ENCODE data around the gene STX12.
"Not testable (repeated sequence)": the region's sequence is repeated elsewhere in the genome, so short reads cannot be mapped to it uniquely, and the experiment has no call there.

STX12 gene

GRCh38 chr1:27830621-27831440 is 57.8 kb downstream of the STX12 start, which contains the start of gene PPP1R8:
Gene PPP1R8 (plus strand): TSS chr1:27830782. CDS start chr1:27830836, 54 bp downstream.
- DNase-seq (ENCODE audit: low read depth), result peak; percentile 77

- no peak for DNase-seq (ENCODE audit: low read depth)
These were observed 58.8 kb downstream of the STX12 start for GRCh38 chr1:27831568-27832410.

GRCh38 chr1:27832762-27833161 is 59.7 kb downstream of the STX12 start:
- no peak for DNase-seq (ENCODE audit: low read depth)

GRCh38 chr1:27833470-27833869 is 60.5 kb downstream of the STX12 start:
- no peak for DNase-seq (ENCODE audit: low read depth)

GRCh38 chr1:27835046-27835445 is 62.0 kb downstream of the STX12 start:
- no peak for DNase-seq (ENCODE audit: low read depth)

GRCh38 chr1:27835501-27835900 is 62.5 kb downstream of the STX12 start:
- DNase-seq (ENCODE audit: low read depth), result no peak

GRCh38 chr1:27849951-27850350 is 76.9 kb downstream of the STX12 start:
- DNase-seq (ENCODE audit: low read depth), result no peak

- no peak for DNase-seq (ENCODE audit: low read depth)
These were observed 82.1 kb downstream of the STX12 start for GRCh38 chr1:27855085-27855484.

GRCh38 chr1:27856561-27857343 is 83.7 kb downstream of the STX12 start:
- DNase-seq (ENCODE audit: low read depth), result no peak

- DNase-seq (ENCODE audit: low read depth), result not testable (repeated sequence)
These were observed 84.5 kb downstream of the STX12 start for GRCh38 chr1:27857552-27857951.

- peak; percentile 72 for DNase-seq (ENCODE audit: low read depth)
These were observed 85.3 kb downstream of the STX12 start for GRCh38 chr1:27858072-27858948.

- no peak for DNase-seq (ENCODE audit: low read depth)
These were observed 86.0 kb downstream of the STX12 start for GRCh38 chr1:27858949-27859576.

- DNase-seq (ENCODE audit: low read depth), result no peak
These were observed 88.4 kb downstream of the STX12 start for GRCh38 chr1:27861436-27861835.

GRCh38 chr1:27862004-27862403 is 89.0 kb downstream of the STX12 start:
- DNase-seq (ENCODE audit: low read depth), result no peak

- DNase-seq (ENCODE audit: low read depth), result no peak
These were observed 89.9 kb downstream of the STX12 start for GRCh38 chr1:27862671-27863537.

GRCh38 chr1:27863538-27863915 is 90.5 kb downstream of the STX12 start:
- DNase-seq (ENCODE audit: low read depth), result no peak

GRCh38 chr1:27864264-27864895 is 91.4 kb downstream of the STX12 start:
- DNase-seq (ENCODE audit: low read depth), result no peak

GRCh38 chr1:27865821-27866220 is 92.8 kb downstream of the STX12 start:
- DNase-seq (ENCODE audit: low read depth), result no peak

GRCh38 chr1:27868556-27868931 is 95.5 kb downstream of the STX12 start:
- no peak for DNase-seq (ENCODE audit: low read depth)
